ENCODE measurements around the gene A3GALT2.

A3GALT2 gene

DNA sequence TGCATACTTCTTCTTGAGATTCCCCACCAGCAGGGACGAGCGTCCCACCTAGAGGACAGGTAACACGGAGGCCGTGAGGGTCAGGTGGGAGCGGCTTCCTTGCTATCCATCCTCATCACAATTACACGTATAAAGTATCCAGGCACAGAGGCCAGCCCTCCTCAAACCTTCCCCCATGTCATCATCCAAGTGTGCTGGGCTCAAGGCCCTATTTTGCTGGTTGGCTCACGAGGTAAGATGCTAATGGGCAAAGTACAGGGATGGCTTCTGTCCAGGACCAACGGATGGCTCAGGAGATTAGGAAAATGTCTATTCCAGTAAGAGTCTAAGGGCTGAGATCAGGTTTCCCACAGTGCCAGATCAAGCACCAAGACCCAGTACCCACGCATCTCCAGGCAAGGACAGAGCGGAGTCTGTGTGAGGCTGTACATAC is 11.5 kb upstream of the A3GALT2 start:
- no peak for DNase-seq (ENCODE audit: low read depth, low spot score)

DNA sequence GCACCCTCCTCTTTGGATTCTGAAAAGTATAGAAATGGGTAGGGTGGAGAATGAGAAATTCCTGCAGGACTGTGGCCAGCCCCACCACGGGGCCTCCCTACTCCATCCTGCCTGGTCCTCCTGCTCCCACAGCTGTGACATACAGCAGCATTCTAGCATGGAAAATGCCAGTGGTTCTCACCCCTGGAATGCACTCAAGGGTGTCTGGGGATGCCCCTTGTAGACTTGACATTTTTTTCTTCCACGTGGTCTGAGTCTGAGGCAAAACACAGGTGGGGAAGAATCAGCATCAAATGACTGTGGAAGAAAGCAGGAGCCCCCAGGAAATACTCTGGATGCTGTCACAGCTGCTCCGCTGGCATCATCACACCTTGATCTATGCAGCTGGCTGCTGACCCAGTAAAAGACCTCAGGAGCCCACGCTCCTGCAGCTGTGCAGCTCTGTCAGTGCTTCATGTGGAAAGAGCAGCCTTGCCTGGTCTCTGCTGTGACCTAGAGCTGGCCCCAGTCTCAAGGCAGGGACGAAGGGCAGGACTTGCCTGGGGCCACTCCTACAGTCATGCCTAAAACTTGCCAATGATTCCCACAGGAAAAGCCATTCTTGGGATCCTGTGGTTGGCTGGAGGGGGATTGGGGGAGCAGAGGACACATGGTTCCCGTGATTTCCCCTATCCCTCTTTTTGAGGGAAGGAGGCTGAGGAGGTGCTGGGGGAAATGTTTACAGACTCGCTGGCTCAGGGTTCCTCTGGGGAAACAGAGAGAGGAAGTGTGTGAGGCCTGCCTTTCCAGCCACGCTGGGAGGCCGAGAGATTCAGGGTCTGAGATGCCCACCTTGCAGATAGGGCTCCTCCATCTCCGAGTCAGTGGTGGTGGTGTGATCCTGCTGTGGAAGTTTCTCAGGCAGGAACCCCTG is 10.8 kb upstream of the A3GALT2 start:
- no peak for DNase-seq (ENCODE audit: low read depth, low spot score)

DNA sequence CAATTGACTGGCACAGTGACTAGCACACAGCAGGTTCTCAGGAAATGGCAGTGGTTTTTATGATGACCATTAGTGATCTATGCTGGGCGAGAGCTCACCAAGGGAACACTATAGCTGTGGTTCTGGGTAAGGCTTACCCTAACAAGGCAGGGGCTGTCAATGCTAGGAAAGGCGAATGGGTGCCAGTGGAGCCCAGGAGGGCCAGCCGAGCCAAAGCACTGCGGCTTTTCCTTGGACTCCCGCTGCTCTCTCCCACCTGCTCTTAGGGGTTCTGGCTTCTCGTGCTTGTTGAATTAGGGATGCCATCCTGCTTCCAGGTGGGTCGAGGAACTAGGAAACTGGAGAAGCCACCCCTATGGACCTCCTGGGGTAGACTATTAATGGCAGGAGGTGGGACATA is 10.0 kb upstream of the A3GALT2 start:
- DNase-seq (ENCODE audit: low read depth, low spot score) = no peak

DNA sequence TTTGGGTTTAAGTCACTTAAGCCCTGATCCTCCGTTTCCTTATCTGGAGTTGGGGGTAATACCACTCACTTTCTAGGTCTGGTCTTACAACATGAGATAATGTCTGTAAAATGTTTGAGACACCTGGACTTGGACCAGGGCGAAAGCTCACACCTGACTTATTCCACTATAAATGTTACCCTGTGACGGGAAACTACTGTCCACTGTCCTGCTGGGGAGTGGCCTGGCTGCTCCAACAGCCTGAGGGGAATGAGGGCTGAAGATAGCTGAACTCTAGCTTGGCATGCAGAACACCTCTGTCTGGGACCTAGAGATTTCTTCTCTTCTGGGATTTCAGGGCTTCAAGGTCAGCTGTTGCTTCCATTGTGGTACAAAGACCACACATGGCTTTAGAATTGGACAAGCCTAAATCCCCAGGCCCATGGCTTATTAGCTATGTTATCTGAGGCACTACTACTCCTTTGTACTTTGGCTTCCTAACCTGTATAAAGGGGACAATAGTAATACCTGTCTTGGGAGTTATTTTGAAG is 9.5 kb upstream of the A3GALT2 start:
- DNase-seq (ENCODE audit: low read depth, low spot score) = no peak

DNA sequence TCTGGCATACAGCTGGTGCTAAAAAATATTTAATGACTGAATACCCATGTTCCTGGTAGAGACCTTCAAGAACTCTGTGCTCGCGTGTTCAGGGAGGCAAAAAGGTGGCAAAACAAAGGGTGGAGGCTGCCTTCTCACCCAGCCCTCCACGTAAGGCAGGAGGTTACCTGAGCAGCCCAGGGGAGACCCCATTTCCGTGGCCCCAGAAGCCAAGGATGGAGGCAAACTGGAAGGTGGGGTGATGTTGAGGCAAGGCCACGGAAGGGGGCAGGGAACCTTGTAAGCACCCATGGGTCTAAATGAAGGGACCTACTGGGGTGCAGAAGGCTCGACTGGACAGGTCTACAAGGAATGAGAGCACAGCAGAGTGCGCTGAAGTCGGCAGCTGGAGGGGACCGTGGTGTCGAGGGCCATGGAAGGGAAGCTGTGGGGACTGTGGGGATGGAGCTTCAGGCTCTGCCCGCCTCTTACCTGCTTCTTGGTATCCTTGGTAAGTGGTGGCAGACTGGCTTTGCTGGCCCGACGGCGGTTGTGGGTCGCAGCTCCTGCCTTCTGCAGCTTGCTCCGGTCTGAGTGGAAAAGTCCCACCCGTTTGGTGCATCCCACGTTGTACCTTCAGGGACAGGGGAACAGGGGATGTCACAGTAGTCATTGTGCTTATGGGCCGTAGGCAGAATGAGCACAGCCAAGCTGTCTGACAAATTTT is 8.9 kb upstream of the A3GALT2 start:
- no peak for DNase-seq (ENCODE audit: low read depth, low spot score)

DNA sequence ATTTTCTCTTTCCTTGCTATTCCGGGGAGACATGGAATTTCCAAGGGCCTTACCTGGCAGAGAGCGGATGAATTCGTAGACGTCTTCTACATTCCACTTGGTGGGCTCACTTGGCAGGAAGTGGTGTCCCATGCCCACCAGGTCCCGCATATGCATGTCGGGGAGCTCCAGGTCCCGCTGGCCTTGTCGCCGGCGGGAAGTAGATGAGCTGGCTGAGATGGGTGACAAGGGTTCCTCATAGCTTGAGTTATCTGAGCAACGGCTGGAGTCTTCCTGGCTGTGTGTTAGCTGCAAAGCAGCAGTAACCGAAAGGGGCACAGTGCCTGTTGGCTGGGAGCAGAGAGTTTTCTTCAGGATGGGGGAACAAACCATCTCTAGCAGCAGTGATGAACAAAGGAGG is 7.9 kb upstream of the A3GALT2 start:
- DNase-seq (ENCODE audit: low read depth, low spot score) = no peak

DNA sequence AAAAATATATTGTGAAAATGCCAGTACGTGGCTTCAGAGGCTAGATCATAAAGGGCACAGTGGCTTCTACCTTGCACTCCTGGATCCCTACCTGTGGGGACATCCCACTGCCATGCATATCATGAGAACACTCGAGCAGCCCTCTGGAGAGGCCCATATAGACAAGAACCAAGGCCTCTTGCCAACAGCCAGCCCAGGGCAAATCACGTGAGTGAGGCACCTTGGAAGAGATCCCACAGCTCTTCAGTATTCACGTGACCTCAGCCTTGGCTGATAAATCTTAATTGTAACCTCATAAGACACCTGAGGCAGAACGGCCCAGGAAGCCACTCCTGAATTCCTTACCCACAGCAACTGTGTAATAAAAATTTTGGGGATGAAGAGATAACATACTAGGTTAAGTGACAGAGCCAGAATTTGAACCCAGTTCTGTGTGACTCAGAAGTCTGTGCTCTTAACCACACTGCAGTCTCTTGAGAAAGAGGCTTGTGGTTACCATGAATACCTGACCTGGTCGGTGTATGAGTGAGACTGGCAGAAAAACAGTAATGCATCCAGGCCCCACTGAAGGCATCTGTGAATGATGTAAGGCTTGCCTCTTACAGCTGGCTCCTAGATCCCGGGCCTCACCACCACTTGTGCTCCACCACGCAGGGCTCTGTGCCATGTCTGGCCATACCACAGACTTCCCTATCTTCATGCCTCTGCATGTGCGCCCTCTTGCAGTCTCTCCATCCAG is 6.9 kb upstream of the A3GALT2 start:
- DNase-seq (ENCODE audit: low read depth, low spot score) = no peak

DNA sequence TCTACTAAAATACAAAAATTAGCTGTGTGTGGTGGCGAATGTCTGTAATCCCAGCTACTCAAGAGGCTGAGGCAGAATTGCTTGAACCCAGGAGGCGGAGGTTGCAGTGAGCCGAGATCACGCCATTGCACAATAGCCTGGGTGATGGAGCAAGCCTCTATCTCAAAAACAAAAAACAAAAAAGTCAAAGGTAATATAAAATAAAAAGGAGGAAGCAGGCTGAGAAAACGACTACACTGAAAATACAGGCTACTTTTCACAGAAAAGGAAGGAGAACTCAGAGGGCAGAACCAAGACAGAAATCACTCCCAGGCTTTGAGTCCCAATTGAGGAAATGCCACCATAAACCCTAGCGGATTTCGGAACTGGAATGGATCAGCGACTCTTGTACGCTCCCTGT is 5.9 kb upstream of the A3GALT2 start:
- DNase-seq (ENCODE audit: low read depth, low spot score) = no peak

DNA sequence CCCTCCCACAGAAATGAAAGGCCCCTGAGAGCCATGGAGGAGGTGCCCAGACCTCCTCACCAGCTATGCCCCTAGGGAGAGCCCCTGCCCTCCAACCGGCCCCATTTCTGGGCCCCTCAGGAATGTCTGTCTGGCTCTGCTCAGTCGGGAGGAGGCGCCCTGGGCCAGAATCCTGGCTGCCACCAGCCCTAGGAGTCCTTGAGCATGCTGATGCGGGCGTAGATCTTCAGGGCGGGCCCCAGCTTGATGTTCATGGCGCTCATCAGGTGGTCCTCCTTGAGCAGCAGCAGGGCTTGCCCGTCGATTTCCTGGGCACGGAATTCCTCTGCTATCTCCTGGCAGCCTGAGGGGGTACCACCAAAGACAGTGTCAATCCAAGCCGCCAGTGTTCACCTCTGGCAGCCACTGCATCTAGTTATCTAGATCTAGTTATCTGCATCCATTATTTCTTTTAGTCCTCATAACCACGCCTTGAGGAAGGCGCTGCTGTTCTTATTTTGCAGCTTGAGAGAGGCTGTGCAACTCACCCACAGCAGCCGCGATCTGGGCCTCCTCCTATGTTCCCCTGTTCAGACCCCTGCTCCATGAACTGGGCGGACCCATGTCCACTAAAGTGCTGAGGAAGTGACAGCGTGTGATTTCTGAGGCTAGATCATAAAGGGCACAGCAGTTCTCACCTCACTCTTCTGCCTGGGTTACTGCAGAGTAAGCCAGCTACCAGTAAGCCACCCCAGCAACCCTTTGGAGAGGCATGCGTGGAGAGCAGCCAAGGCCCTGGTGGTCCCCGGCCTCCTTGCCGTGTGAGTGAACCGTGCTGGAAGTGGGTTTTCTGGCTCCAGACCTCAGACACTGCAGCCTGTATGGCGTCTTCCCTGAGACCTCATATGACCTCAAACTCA is 4.0 kb upstream of the A3GALT2 start:
- DNase-seq (ENCODE audit: low read depth, low spot score) = no peak

DNA sequence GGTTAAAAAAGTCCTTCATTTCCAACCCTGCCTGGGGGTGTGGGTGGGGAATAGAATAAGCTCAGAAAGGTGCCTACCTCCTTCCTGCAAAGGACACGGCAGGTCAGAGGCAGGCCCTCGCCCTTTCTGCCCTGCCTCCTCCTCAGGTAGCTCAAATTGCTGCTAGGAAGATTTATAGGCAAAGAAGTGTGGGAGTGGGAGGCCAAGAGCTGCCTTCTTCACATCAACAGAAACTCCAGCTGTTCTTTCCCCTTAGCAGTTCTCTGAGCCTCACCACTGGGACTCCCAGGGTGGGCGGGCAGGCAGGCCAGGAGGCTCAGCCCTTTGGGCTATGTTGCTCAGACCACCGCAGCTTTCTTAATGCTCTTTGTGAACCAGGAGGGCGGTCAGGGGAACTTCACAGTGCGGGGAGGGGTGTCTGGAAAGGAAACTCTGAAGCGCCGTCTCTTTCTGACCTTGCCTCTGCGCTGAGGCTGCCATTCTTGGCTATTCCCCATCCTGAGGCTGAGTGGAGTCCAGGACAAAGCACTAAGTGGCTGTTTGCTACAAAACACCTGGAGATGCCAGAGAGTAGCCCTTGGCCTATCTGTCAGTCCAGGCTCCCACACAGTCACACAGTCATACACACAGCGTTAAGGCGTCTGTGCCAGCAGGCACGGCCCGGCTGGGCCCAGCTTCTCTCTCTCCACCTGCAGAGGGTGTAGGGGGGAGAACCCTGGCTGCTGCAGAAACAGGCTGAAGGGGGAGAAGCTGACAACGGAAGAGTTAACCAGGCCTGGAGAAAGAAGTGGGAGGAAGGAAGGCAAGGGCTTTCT is 3.0 kb upstream of the A3GALT2 start:
- no peak for DNase-seq (ENCODE audit: low read depth, low spot score)

DNA sequence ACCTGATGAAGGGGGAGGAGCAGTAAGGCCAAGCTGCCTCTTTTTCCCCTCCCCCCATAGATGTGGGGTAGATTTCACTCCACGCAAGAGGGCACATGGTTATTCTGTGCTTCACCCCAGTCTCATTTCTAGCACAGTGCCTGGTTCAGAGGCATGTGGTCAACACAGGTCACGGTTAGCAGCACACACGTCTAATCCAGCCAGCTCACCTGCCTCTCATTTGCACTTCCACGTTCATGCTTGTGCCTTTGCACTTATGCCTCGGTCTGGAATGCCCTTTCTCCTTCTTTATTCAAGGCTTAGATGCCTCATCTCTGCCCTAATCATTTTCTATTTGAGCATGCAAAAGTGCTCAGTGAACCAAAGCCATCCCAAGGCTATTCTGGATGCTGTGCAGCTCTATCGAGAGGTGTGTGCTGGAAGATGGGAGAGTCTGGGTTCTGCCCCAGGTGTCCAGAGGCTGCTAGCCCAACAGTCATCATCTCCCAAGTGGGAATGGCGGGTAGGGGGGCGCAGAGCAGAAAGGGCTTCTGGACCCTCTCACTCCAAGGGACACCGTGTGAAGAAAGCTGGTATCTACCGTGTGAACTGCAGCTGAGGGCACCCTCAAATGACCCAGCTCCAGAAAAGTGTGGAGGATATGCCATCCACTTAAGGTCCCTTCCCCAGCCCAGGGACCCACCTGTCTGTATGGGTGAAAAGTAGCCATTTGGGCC is 2.1 kb upstream of the A3GALT2 start:
- no peak for DNase-seq (ENCODE audit: low read depth, low spot score)

DNA sequence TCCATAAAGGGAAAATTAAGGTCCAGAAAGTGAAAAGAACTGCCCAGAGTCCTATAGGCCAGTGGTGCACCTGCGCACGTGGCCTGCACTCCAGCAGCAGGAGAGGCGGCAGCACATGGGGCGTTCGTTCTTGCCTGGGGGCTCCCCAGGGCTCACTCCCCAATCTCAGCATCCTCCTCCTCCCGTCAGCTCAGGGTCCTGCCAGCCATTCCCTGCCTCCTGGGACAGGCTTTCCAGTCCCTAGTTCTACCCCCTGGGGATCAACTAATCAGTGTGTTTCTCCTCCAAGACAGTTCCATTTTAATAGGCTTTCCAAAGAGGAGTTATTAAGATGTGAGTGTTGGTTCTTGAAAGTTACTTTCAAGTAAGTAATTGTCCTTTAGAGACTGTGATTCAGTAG is 1.2 kb upstream of the A3GALT2 start:
- DNase-seq (ENCODE audit: low read depth, low spot score) = no peak

DNA sequence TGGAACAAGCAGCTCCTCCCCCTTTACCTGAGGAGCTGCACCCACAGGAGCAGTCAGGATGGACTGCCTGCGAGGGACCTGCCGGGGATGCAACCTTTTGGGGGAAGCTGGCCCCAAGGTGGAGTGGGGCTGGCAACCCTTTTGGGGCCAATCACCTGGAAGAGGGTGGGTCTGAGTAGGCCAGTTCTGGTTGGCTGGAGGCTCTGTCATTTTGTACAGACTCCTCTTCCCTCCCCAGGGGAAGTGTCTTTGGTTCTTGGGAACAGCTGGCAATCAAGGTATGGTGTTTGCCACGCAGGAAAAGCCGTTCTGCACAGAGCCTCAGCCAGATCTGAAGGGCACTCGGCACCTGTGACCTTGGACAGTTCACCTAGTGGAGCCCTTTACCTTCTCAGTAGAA is 280 bp upstream of the A3GALT2 start:
- no peak for DNase-seq (ENCODE audit: low read depth, low spot score)

DNA sequence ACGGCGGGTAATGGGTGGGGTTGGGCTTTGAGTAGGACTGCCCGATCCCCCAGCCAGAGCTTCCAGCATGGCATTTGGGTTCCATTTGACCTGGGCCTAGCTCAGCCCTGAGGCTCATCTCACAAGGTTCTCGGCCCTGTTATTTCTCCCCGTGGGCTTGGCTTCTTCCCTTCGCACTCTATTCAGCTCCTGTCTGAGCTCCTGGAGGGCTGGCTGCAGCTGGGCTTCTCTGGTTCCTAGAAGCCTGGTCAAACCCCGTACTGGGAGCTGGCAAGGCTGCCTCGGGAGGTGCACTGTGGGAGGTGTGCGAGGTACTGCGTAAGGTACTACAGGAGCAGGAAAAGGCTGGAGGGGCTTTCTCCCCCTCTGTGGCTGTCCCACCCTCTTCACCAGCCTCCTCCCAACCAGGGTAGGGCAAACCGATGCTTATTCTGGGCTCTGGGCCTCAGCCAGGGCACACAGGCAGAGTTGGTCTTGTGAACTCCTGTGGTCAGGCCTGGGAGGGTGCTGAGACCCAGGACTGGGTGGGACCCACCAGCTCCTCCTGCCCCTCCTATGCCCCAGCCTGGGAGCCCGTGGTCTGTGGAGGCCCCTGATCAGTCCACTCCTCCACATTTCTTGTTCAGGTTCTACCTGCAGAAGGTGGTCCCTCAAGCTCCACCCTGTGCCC is 814 bp downstream of the A3GALT2 start:
- DNase-seq (ENCODE audit: low read depth, low spot score) = no peak

DNA sequence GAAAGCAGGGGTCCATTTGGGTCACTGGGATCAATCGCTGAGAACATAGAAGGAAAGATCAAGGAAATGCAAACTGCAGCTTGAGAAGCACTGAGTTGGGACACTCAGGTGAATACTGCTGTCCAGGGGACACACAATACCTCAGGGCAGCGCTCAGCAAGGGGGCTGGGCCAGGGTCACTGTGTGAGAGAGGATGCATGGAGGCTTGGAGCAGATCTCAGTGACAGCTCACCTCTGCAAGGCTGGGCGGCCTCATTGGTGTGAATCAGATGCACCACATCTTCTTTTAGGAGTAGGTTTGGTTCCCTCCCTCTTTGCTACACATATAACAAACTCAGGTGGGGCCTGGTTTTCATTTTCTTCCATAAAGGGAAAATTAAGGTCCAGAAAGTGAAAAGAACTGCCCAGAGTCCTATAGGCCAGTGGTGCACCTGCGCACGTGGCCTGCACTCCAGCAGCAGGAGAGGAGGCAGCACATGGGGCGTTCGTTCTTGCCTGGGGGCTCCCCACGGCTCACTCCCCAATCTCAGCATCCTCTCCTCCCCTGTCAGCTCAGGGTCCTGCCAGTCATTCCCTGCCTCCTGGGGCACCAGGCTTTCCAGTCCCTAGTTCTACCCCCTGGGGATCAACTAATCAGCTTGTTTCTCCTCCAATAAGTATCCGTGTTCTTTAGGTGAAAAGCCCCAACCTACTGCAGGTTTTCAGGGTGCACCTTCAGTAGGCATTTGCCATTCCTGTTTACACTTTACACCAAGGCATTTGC is 1.5 kb downstream of the A3GALT2 start:
- DNase-seq (ENCODE audit: low read depth, low spot score) = no peak

DNA sequence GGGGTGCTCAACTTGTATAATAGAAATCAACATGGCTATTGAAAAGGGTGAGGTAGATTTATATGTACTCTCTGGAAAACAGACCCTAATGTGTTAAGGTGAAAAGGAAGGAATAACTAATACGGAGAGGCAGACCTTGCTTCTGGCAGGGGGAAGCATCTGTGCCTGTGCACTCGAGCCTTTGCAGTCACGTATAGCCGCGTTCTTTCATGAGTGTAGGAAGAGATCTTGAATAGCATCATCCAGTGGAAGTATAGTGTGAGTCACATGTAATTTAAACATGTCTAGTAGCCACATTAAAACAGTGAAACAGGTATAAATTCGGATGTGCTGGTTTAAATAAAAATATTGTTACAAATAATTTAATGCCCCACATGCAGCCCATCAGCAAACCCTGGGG is 3.0 kb downstream of the A3GALT2 start:
- no peak for DNase-seq (ENCODE audit: low read depth, low spot score)

DNA sequence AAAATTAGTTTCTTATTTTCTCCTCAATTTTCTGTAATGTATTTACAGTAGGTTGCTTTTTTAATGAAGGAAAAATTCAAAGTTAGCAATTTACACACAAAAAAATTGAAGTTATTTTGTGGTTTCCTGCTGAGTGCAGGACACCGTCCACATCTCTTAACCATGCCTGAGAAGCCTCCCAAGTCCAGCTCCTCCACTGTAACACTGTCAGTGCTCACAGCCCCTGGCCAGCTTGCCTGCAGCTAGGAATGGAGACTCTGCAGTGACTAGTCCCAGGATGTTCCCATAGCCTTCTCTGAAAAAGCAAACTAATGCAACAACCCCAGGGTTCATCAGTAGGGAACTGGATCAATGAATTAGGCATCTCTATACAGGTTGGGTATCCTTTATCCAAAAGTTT is 3.5 kb downstream of the A3GALT2 start:
- no peak for DNase-seq (ENCODE audit: low read depth, low spot score)

DNA sequence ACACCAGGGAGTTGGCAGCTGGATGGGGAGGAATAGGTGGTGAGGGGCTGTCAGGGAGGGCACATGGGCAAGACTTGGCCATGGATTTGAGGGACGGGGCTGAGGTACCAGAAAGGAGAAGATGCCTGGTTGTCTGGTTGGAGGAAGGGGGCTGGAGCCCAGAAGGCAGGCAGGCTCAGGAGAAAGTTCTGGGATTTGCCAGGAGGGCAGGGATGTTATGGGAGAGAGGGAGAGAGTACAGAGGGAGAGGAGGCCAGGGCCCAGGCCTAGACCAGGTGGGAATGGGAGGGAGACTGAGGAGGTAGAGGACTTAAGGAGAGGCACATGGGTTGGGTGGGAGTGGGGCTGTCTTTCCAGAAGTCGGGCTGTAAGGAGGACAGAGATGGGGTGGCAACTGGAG is 4.3 kb downstream of the A3GALT2 start:
- no peak for DNase-seq (ENCODE audit: low read depth, low spot score)
